AG09319 (cell line): ENCODE results near the gene LCE2C.
A peak's percentile ranks its signal among the peaks of the same experiment; 100 is the strongest.
"Not testable (repeated sequence)": the region's sequence is repeated elsewhere in the genome, so short reads cannot be mapped to it uniquely, and the experiment has no call there.

Experiments used
- DNase-seq: peaks from one replicate; pipeline ENCODE4 v3.0.0-alpha.2; 2010; ENCODE audit warnings: low read depth; ENCODE audit errors: extremely low read depth
- TF ChIP-seq, protein P1 (sequence below): IDR thresholded peaks from 2 replicates; pipeline ENCODE4 v1.5.1; 2011; ENCODE audit warnings: low read depth, mild to moderate bottlenecking, inconsistent platforms, low read length, moderate library complexity

Gene LCE2C, protein sequence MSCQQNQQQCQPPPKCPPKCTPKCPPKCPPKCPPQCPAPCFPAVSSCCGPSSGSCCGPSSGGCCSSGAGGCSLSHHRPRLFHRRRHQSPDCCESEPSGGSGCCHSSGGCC

DNA sequence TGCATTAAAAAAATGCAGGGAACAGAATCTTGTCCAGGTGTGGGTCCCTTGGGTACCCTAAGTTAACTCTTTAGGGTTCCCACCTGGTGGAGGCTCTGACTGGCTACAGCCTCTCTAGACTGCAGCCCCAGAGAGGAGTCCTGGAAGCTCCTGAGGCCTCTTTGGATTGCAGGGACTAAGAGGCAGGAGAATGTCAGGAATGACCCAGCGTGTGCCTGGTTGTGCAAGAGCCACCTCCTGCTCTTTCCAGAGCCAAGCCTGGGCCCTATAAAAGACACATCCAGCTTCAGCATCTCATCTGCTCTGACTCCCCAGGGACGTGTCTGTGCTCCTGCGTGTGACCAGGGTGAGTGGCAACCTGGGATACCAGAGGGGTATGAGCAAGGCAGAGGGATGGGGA is at the start of gene LCE2C:
Gene LCE2C, plus strand, starts transcription at position 297 of the 400 bp plus-strand sequence. CDS start 737 bp downstream, outside the sequence.
- DNase-seq = not testable (repeated sequence)

DNA sequence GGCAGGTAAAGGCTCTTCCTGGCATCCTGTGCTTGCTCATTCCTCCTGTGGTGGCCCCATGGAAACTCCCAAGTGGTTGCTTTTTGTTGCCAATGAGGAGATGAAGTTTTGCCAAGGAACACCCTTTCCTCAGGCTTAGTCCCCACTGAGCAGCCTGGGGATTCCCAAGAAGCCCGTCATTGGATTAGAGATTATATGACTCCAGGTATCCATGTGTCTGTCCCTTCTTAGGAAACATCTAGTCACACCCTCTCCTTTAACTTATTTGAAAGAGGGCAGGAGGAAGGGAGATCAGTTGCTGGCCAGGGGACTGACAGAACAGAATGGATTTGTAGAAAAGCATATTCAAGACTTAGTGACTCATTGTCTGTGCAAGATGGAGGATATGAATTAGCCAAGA is 48.3 kb upstream of the LCE2C start:
- TF ChIP-seq, protein P1, sequence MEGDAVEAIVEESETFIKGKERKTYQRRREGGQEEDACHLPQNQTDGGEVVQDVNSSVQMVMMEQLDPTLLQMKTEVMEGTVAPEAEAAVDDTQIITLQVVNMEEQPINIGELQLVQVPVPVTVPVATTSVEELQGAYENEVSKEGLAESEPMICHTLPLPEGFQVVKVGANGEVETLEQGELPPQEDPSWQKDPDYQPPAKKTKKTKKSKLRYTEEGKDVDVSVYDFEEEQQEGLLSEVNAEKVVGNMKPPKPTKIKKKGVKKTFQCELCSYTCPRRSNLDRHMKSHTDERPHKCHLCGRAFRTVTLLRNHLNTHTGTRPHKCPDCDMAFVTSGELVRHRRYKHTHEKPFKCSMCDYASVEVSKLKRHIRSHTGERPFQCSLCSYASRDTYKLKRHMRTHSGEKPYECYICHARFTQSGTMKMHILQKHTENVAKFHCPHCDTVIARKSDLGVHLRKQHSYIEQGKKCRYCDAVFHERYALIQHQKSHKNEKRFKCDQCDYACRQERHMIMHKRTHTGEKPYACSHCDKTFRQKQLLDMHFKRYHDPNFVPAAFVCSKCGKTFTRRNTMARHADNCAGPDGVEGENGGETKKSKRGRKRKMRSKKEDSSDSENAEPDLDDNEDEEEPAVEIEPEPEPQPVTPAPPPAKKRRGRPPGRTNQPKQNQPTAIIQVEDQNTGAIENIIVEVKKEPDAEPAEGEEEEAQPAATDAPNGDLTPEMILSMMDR = no peak
- no peak for DNase-seq

DNA sequence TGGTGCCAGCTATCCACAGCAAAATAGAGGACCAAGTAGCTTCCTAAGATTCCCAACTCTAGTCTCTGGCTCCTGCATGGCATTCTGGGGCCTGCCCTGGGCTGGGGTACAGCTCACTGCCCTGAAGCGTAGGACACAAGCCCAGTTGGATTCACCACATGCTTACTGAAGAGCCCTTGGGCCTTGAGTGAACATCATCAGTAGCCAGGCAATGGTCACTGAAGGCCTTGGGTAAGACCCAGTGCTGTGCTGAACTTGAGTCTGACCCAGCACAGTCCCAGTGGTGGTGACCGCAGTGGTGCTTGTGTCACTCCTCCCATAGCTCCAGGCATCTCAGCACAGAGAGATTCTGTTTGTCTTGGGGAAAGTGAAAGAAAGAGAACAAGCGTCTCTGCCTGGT is 44.5 kb upstream of the LCE2C start:
- TF ChIP-seq, protein P1 = no peak
- no peak for DNase-seq

DNA sequence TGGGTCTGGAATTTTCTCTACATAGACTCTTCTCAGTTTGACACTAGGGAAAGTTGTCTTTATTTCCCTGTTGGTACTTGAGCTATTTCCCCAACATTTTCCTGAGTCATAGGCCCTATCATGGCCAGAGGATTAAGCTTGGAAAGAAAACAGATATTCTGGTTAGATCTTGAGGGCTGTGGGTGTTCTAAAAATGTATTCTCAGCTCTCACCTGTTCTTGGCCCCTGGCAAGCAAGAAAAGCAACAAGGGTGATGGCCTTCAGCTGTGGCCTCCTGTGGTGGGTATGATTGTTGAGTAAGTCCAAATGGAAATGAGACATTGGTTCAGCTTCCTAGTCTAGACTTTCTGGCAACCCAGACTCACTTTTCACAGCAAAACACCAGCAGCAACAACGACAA is 34.7 kb upstream of the LCE2C start:
- TF ChIP-seq, protein P1 = no peak
- no peak for DNase-seq

DNA sequence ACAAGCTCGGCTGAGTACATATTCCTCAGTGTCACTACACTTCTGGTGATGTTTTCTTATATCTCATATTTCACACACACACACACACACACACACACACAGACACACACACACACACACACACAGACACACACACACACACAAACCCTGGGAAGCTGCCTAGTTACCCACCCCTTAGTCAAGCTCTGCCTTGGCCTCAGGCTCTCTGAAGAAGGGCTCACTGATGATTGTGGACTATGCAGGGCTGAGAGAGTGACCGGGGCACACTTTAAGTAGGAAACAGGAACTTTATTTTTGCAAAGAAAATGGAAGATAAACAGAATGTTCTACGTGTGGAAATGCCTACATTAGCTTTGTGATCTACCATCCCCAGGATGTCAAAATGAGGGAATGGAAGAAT is 31.1 kb upstream of the LCE2C start:
- TF ChIP-seq, protein P1 = no peak
- DNase-seq = no peak

DNA sequence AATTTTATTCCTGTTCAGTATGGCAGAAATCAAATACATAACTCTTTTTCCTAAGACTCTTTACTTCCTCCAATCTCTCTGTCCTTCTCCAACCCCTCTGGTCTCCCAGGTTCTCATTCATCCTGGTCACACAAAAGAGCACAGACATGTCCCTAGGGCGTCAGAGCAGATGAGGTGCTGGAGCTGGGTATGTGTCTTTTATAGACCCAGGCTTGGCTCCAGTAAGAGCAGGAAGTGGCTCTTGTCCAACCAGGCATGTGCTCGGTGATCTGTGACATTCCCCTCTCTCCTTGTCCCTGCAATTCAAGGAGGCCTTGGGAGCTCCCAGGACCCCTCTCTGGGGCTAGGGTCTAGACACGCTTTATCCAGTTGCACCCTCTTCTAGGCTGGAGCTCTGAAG is 29.9 kb upstream of the LCE2C start:
- no peak for DNase-seq
- TF ChIP-seq, protein P1 = no peak

DNA sequence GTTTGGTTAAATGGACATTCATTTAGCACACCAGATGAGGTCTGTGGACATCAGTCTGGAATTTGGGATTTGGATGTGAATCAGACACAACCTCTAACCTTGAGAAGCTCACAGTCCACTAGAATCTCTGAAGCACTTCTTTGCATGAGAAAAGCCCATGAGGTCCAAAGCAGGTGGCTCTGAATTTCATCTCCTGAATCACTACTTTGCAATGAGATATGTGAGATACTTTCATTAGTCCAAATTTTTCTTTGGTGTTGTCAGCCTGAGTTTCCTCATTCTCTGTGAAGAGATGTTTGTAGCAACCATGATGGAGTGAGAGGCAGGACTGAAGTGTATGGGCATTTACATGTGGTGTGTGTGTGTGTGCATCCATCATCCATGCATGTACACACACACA is 28.4 kb upstream of the LCE2C start:
- TF ChIP-seq, protein P1 = no peak
- no peak for DNase-seq

DNA sequence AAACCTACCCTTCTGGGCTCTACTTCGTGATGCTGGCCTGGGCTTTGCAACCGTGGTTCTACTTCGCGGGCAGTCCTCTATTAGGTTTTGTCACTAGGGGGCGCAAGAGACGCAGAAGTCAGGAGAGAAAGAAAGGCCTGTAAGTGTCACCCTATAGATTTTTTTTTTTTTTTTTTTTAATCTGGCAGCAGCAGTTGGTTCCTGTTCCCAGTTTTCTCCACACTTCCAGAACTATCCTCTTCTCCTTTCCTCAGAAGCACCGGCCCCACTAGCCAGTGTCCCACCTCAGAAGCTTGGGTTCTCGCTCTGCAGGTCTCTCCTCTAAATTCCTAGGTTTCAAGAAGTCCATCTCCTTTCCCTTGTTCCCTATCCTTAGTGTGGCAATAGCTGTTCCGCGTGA is 21.0 kb upstream of the LCE2C start:
- TF ChIP-seq, protein P1 = peak; percentile 83
- peak; percentile 19 for DNase-seq
